Cardiac muscle cell (in vitro differentiated cells and primary cell): ENCODE measurements around the gene ANKDD1A. TPM values are rescaled to one million over a fixed set of nuclear protein-coding genes. Genes with fewer than 3 reads are reported as not detected.

Experiments
- DNase-seq, 2 donors: peaks; one replicate each; pipeline versions ENCODE4 v3.0.0 to v3.0.0-alpha.2; 2010 to 2017; ENCODE audit warnings: low read depth in 1 of 2, low spot score in 1 of 2
- H3K27ac ChIP-seq: fragments of 200-600 bp; sonication (generic); 2 replicates; pipeline ENCODE4 v1.5.1; 2016
- H3K27me3 ChIP-seq: fragments of 200-600 bp; sonication (generic); 2 replicates; pipeline ENCODE4 v1.6.0; 2016; ENCODE audit warnings: control low read depth
- H3K36me3 ChIP-seq: fragments of 200-600 bp; sonication (generic); 2 replicates; pipeline ENCODE4 v1.5.1; 2016; ENCODE audit warnings: control low read depth
- H3K4me1 ChIP-seq: fragments of 200-600 bp; sonication (generic); 2 replicates; pipeline ENCODE4 v1.8.1; 2017; ENCODE audit warnings: low read depth, mild to moderate bottlenecking, mixed run types
- H3K4me3 ChIP-seq: fragments of 200-600 bp; sonication (generic); 2 replicates; pipeline ENCODE4 v1.5.1; 2016; ENCODE audit warnings: mild to moderate bottlenecking
- H3K9me3 ChIP-seq: fragments of 200-600 bp; sonication (generic); 2 replicates; pipeline ENCODE4 v1.5.1; 2017; ENCODE audit warnings: low read depth, mild to moderate bottlenecking, control low read depth
- polyA plus RNA-seq: library from polyadenylated mRNA; unstranded; fragments of >200 nt; fragmentation: Nextera tagmentation; extraction: Ambion mirVana; gene quantifications from 2 replicates; pipeline ENCODE4 v1.2.1, GENCODE V29; 2016
- total RNA-seq: library from RNA; depleted of rRNA; stranded (reverse); fragments of >200 nt; gene quantifications from 2 replicates; pipeline ENCODE4 v1.2.3, GENCODE V29; 2016
- TF ChIP-seq, protein P1 (sequence below): IDR thresholded peaks from 2 replicates; pipeline ENCODE4 v1.5.1; 2012; ENCODE audit warnings: low read depth, mild to moderate bottlenecking, low read length

ANKDD1A gene
- total and polyA plus RNA-seq, 2 experiments from 2014 or later: 2.9 to 5.4 TPM

DNA sequence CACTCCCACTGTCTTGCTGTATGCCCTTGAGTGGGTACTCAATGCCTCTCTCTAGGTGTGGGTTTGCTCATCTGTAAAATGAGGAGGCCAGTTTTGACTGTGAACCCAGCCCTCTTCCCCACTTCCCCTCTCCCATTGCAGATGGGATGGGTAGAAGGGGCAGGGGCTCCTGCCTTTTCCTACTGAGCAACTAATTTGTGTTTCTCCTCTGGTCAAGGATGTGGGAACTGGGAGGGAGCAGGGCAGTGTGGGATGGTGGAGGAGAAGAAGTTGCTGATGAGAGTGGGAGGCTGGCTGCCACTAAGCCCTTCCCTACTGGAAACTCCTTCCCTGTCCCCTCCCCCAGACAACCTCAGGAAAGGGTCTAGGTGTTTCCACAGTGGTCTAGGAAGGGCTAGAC, 20.1 kb upstream of the ANKDD1A start:
- TF ChIP-seq, protein P1, sequence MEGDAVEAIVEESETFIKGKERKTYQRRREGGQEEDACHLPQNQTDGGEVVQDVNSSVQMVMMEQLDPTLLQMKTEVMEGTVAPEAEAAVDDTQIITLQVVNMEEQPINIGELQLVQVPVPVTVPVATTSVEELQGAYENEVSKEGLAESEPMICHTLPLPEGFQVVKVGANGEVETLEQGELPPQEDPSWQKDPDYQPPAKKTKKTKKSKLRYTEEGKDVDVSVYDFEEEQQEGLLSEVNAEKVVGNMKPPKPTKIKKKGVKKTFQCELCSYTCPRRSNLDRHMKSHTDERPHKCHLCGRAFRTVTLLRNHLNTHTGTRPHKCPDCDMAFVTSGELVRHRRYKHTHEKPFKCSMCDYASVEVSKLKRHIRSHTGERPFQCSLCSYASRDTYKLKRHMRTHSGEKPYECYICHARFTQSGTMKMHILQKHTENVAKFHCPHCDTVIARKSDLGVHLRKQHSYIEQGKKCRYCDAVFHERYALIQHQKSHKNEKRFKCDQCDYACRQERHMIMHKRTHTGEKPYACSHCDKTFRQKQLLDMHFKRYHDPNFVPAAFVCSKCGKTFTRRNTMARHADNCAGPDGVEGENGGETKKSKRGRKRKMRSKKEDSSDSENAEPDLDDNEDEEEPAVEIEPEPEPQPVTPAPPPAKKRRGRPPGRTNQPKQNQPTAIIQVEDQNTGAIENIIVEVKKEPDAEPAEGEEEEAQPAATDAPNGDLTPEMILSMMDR: no peak
- Histone ChIP-seq H3K9me3 (no peaks in the 10 kb centered on the region), H3K27ac (no peak overlapping the region), H3K36me3 (no peaks in the 10 kb centered on the region), H3K27me3 (no peaks in the 10 kb centered on the region), H3K4me3 (no peak overlapping the region), H3K4me1 (peaks cover 27% of the 10 kb centered on the region)
- DNase-seq: no peak

DNA sequence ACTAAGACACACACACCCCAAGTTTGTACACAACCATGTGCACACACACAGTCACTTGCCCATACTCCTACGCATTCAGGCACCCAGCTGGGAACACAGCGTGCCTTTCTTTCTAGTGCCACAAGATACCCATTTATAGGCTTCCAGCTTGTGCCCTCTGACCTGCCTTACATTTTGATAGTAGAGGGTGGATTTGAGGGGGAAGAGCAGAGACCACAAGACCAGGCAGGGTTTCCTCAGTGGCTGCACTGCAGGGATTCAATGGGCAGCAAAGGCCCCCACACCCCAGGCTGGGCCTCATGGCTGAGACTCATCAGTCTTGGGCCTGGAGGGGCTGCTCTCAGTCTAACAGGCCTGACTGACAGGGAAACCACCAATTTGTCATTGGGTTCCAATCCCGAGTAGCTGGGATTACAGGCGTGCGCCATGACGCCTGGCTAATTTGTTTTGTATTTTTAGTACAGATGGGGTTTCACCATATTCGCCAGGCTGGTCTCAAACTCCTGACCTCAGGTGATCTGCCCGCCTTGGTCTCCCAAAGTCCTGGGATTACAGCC, 18.8 kb upstream of the ANKDD1A start:
- no peaks in the 10 kb centered on the region for H3K9me3 ChIP-seq
- no peak overlapping the region for H3K27ac ChIP-seq
- TF ChIP-seq, protein P1: no peak
- no peaks in the 10 kb centered on the region for H3K27me3 ChIP-seq
- no peaks in the 10 kb centered on the region for H3K36me3 ChIP-seq
- no peak for DNase-seq
- H3K4me1 ChIP-seq: peaks cover 27% of the 10 kb centered on the region
- H3K4me3 ChIP-seq: no peak overlapping the region

DNA sequence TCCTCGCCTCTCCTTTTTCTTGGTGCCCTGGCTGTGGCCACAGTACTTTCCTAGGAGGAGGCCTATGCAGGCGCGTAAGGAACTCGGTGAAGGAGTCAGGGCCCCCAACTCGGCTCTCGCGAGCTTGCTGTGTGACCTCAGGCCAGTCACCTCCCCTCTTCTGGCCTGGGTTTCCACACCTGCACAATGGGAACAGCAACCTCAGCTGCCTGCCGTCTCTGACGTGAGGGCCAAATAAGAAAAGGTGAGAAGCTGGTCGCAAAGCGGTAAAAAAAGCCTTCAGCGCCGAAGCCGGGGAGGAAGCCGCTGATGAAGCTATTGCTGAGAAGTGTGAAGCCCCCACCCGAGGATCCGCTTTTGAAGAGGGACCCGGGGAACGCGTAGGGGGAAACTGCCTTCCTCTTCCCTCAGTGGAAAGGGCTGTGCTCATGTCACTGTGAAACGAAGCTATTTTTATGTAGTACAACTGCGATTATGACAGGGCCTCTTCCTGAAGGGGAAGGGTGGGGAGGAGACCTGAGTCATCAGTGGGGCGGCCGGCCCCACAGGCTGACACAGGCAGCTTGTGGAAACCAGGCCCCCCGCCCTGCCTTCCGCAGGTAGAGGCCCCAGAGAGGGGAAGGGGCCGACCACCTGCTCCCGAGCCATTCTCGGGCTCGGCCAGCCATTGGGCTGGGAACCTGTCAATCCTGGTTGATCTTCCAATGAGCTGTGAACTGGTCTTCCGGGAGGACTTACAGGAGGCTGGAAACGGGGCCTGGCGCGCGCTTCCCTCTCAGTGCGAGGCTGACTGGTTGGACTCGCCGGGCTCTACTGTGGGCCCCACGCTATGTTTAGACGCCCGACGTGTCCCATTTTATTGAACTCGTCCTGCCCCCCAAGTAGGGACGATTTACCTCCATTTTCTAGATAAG, 18.0 kb upstream of the ANKDD1A start:
- H3K36me3 ChIP-seq: no peaks in the 10 kb centered on the region
- H3K27ac ChIP-seq: peak overlapping the region; percentile 91
- H3K4me3 ChIP-seq: no peak overlapping the region
- peaks cover 27% of the 10 kb centered on the region for H3K4me1 ChIP-seq
- peak; percentile 96 to 98 for DNase-seq
- TF ChIP-seq, protein P1: no peak
- no peaks in the 10 kb centered on the region for H3K27me3 ChIP-seq
- no peaks in the 10 kb centered on the region for H3K9me3 ChIP-seq

DNA sequence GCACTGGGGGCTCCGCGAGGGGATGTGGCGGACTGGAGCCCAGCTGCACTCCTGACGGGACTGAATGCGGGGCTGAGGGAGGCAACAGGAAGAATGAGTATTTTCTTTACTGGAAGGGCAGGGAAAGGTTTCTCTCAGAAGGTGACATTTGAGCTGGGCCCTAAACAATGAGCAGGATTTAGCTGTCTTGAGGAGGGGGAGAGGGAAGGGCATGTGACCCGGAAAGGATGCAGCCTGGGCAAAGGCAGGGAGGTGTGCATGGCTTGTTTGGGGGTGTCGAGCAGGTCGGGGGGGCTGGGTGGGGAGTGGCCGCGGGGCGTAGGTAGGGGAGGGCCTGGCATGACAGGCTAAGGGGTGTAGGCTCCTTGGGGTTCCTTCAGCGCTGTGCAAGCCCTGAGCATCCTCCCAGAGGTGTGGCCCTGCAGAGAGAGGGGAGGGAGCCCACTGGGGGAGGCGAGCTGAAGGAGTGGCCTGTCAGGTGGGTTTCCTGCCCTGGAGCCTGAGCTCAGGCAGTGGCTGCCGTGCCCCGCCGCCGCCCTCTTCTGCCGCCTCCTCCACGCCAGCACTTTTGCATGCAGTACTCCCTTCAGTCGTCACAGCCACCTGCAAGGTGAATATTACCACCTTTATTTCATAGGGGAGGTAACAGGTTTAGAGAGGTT, 17.2 kb upstream of the ANKDD1A start:
- H3K27ac ChIP-seq: peak overlapping the region; percentile 91
- TF ChIP-seq, protein P1: no peak
- H3K27me3 ChIP-seq: no peaks in the 10 kb centered on the region
- no peaks in the 10 kb centered on the region for H3K36me3 ChIP-seq
- H3K9me3 ChIP-seq: no peaks in the 10 kb centered on the region
- H3K4me3 ChIP-seq: no peak overlapping the region
- DNase-seq: no peak
- peaks cover 27% of the 10 kb centered on the region for H3K4me1 ChIP-seq

DNA sequence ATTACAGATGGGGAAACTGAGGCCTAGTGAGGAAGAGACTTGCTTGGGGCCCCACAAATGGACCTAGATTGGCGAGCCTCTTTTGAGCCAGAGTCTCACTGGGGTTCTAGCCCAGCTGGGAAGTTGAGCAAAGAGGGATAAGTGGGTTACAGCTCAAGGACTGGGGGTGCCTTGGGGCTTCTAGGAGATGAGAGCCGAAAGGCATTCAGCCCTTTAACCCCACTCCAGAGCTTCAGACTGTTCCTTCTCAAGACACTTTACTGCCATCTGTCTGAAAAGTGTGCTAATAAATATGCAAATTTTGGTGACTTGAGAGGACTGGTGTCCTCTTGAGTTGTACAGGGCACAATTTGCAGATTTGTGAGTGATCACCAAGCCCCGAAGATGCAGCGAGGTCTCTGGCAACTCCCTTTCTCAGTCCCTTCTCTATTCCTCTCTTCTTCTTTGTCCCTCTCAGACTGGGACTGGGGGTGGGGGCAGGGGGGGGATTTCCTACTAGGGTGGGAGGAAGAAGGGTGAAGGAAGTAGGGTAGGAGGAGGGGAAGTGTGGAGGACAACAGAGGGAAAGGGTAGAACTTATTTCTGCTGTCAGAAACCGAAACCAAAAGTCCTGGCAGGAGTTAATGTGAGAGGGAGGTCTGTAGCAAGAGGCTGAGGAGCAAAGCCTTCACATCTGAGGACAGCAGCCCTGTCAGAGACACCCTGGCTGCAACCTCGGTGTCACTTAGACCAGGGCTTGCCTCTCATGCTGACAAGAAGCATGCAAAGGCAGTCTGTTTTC, 16.2 kb upstream of the ANKDD1A start:
- no peaks in the 10 kb centered on the region for H3K9me3 ChIP-seq
- TF ChIP-seq, protein P1: no peak
- DNase-seq: peak in 1 of 2 donors; percentile 68
- no peaks in the 10 kb centered on the region for H3K27me3 ChIP-seq
- H3K27ac ChIP-seq: peak overlapping the region; percentile 91
- H3K4me1 ChIP-seq: peaks cover 27% of the 10 kb centered on the region
- H3K36me3 ChIP-seq: no peaks in the 10 kb centered on the region
- H3K4me3 ChIP-seq: no peak overlapping the region
